SK-N-SH treated with all-trans-retinoic acid at 6 μM for 48 hours (cell line): ENCODE measurements around the gene FAM180A.

Source experiments
- ATAC-seq: fragments of 200-7000 bp; cut with Tn5 transposase; 3 replicates; pipeline ENCODE4 v1.9.1; 2020; ENCODE audit warnings: mild to moderate bottlenecking, moderate library complexity
- ARNTL ChIP-seq: fragments of 450-650 bp; formaldehyde crosslinking; IDR thresholded peaks from 2 replicates; pipeline ENCODE4 v1.5.0; 2020; ENCODE audit warnings: low read depth, mild to moderate bottlenecking, moderate library complexity, borderline replicate concordance
- BACH2 ChIP-seq: fragments of 250-450 bp; sonication (Bioruptor Pico); IDR thresholded peaks from 2 replicates; pipeline ENCODE4 v1.9.0; 2021; ENCODE audit warnings: mild to moderate bottlenecking, borderline replicate concordance
- CREB5 ChIP-seq: fragments of 250-450 bp; sonication (Bioruptor Pico); IDR thresholded peaks from 2 replicates; pipeline ENCODE4 v1.5.1; 2020; ENCODE audit warnings: low read depth, mild to moderate bottlenecking, moderate library complexity
- CSDC2 ChIP-seq: fragments of 250-450 bp; sonication (Bioruptor Pico); IDR thresholded peaks from 2 replicates; pipeline ENCODE4 v1.5.0; 2020; ENCODE audit warnings: mild to moderate bottlenecking, moderate library complexity
- CSRNP3 ChIP-seq: fragments of 250-450 bp; sonication (Bioruptor Pico); IDR thresholded peaks from 2 replicates; pipeline ENCODE4 v1.5.1; 2021; ENCODE audit warnings: mild to moderate bottlenecking, moderate library complexity
- ESRRG ChIP-seq: fragments of 250-450 bp; sonication (Bioruptor Pico); IDR thresholded peaks from 2 replicates; pipeline ENCODE4 v1.6.1; 2021; ENCODE audit warnings: mild to moderate bottlenecking
- GLIS3 ChIP-seq: fragments of 250-450 bp; sonication (Bioruptor Pico); IDR thresholded peaks from 2 replicates; pipeline ENCODE4 v1.5.0; 2020; ENCODE audit warnings: mild to moderate bottlenecking, moderate library complexity
- ISL1 ChIP-seq: fragments of 250-450 bp; sonication (Bioruptor Pico); IDR thresholded peaks from 2 replicates; pipeline ENCODE4 v2.1.2; 2022; ENCODE audit warnings: mild to moderate bottlenecking, moderate library complexity
- PATZ1 ChIP-seq: fragments of 250-450 bp; sonication (Bioruptor Pico); IDR thresholded peaks from 2 replicates; pipeline ENCODE4 v1.8.0; 2020; ENCODE audit warnings: mild to moderate bottlenecking, moderate library complexity, borderline replicate concordance
- PPARA ChIP-seq: fragments of 250-450 bp; sonication (Bioruptor Pico); IDR thresholded peaks from 2 replicates; pipeline ENCODE4 v1.5.0; 2020; ENCODE audit warnings: mild to moderate bottlenecking, borderline replicate concordance
- RARB ChIP-seq: fragments of 250-450 bp; sonication (Bioruptor Pico); IDR thresholded peaks from 2 replicates; pipeline ENCODE4 v1.8.0; 2021; ENCODE audit warnings: mild to moderate bottlenecking, moderate library complexity
- SNAI2 ChIP-seq: fragments of 250-450 bp; sonication (Bioruptor Pico); IDR thresholded peaks from 2 replicates; pipeline ENCODE4 v1.5.0; 2020; ENCODE audit warnings: mild to moderate bottlenecking, moderate library complexity
- TCF4 ChIP-seq: fragments of 250-450 bp; sonication (Bioruptor Pico); IDR thresholded peaks from 2 replicates; pipeline ENCODE4 v1.8.0; 2021; ENCODE audit warnings: mild to moderate bottlenecking, moderate library complexity, borderline replicate concordance
- TOX ChIP-seq: fragments of 250-450 bp; sonication (Bioruptor Pico); IDR thresholded peaks from 2 replicates; pipeline ENCODE4 v1.8.0; 2021; ENCODE audit warnings: mild to moderate bottlenecking, moderate library complexity, borderline replicate concordance
- ZNF565 ChIP-seq: fragments of 450-650 bp; formaldehyde crosslinking; conservative IDR thresholded peaks from 2 replicates; pipeline ENCODE4 v1.5.0; 2020; ENCODE audit warnings: low read depth, mild to moderate bottlenecking, moderate library complexity
- ZNF70 ChIP-seq: fragments of 450-650 bp; formaldehyde crosslinking; IDR thresholded peaks from 2 replicates; pipeline ENCODE4 v1.5.0; 2020; ENCODE audit warnings: mild to moderate bottlenecking, moderate library complexity
- ZNF8 ChIP-seq: fragments of 450-650 bp; formaldehyde crosslinking; IDR thresholded peaks from 2 replicates; pipeline ENCODE4 v1.5.0; 2020; ENCODE audit warnings: mild to moderate bottlenecking, moderate library complexity
- TF ChIP-seq, protein P1 (sequence below): fragments of 250-450 bp; sonication (Bioruptor Pico); IDR thresholded peaks from 2 replicates; pipeline ENCODE4 v1.5.0; 2020; ENCODE audit warnings: mild to moderate bottlenecking, moderate library complexity
- TF ChIP-seq, protein P2 (sequence below): fragments of 250-450 bp; sonication (Bioruptor Pico); IDR thresholded peaks from 2 replicates; pipeline ENCODE4 v1.8.0; 2021; ENCODE audit warnings: low read depth, mild to moderate bottlenecking, moderate library complexity, borderline replicate concordance

Gene FAM180A

DNA sequence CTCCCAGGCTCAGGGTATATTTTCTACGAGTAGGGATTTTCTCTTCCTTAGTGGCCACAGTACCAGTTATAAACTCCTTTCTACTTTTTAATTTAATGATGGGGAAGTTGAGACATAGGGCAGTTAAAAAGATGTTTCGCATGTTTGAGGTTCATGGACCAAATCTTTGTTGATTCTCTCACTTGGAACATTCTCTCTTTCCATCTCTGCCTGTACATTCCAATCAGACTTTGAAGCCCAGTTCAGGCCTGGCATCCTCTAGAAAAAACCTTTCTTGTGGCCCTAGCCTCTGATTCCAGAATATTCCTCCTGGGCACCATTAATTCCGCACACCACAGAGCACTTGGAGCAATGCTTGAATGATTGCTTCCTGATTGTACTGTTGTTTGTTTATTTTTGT lies 39.1 kb downstream of the FAM180A start:
- TF ChIP-seq TCF4: no peak
- TF ChIP-seq, protein P1, sequence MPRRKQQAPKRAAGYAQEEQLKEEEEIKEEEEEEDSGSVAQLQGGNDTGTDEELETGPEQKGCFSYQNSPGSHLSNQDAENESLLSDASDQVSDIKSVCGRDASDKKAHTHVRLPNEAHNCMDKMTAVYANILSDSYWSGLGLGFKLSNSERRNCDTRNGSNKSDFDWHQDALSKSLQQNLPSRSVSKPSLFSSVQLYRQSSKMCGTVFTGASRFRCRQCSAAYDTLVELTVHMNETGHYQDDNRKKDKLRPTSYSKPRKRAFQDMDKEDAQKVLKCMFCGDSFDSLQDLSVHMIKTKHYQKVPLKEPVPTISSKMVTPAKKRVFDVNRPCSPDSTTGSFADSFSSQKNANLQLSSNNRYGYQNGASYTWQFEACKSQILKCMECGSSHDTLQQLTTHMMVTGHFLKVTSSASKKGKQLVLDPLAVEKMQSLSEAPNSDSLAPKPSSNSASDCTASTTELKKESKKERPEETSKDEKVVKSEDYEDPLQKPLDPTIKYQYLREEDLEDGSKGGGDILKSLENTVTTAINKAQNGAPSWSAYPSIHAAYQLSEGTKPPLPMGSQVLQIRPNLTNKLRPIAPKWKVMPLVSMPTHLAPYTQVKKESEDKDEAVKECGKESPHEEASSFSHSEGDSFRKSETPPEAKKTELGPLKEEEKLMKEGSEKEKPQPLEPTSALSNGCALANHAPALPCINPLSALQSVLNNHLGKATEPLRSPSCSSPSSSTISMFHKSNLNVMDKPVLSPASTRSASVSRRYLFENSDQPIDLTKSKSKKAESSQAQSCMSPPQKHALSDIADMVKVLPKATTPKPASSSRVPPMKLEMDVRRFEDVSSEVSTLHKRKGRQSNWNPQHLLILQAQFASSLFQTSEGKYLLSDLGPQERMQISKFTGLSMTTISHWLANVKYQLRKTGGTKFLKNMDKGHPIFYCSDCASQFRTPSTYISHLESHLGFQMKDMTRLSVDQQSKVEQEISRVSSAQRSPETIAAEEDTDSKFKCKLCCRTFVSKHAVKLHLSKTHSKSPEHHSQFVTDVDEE (CRISPR knock-in tag): no peak
- TF ChIP-seq ZNF565 (CRISPR knock-in tag): no peak
- no peak for TF ChIP-seq ZNF8 (CRISPR knock-in tag)
- no peak for TF ChIP-seq RARB
- no peak for TF ChIP-seq BACH2
- TF ChIP-seq PATZ1 (CRISPR knock-in tag): no peak
- no peak for TF ChIP-seq CSRNP3 (CRISPR knock-in tag)
- TF ChIP-seq, protein P2, sequence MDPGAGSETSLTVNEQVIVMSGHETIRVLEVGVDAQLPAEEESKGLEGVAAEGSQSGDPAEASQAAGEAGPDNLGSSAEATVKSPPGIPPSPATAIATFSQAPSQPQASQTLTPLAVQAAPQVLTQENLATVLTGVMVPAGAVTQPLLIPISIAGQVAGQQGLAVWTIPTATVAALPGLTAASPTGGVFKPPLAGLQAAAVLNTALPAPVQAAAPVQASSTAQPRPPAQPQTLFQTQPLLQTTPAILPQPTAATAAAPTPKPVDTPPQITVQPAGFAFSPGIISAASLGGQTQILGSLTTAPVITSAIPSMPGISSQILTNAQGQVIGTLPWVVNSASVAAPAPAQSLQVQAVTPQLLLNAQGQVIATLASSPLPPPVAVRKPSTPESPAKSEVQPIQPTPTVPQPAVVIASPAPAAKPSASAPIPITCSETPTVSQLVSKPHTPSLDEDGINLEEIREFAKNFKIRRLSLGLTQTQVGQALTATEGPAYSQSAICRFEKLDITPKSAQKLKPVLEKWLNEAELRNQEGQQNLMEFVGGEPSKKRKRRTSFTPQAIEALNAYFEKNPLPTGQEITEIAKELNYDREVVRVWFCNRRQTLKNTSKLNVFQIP (CRISPR knock-in tag): no peak
- TF ChIP-seq ESRRG (CRISPR knock-in tag): no peak
- no peak for ATAC-seq

GRCh38 chr7:135708041-135708440 lies 40.6 kb downstream of the FAM180A start:
- ATAC-seq: no peak
- TF ChIP-seq ISL1 (CRISPR knock-in tag) (no peak), CSRNP3 (CRISPR knock-in tag) (no peak), CREB5 (CRISPR knock-in tag) (no peak), ARNTL (no peak), PPARA (CRISPR knock-in tag) (no peak), ZNF565 (CRISPR knock-in tag) (no peak), RARB (no peak), TCF4 (no peak), ZNF70 (CRISPR knock-in tag) (no peak), CSDC2 (CRISPR knock-in tag) (no peak), GLIS3 (no peak), PATZ1 (CRISPR knock-in tag) (no peak), ESRRG (CRISPR knock-in tag) (no peak), BACH2 (no peak), TOX (CRISPR knock-in tag) (no peak), SNAI2 (CRISPR knock-in tag) (no peak), ZNF8 (CRISPR knock-in tag) (no peak)
- TF ChIP-seq, protein P2 (CRISPR knock-in tag): no peak
